GM23248 (cell line): ENCODE results near the gene PINLYP.

ENCODE experiments used
- EZH2 ChIP-seq: fragments of 200-600 bp; sonication (generic); IDR thresholded peaks from 2 replicates; pipeline ENCODE4 v1.6.1; 2018; ENCODE audit warnings: antibody characterized with exemption, mild to moderate bottlenecking; ENCODE audit not compliant: insufficient read depth, poor library complexity, severe bottlenecking
- EZH2phosphoT487 ChIP-seq: fragments of 200-600 bp; sonication (generic); IDR thresholded peaks from 2 replicates; pipeline ENCODE4 v1.6.1; 2018; ENCODE audit warnings: antibody characterized with exemption, moderate library complexity, mild to moderate bottlenecking, low read depth; ENCODE audit not compliant: insufficient read depth

DNA sequence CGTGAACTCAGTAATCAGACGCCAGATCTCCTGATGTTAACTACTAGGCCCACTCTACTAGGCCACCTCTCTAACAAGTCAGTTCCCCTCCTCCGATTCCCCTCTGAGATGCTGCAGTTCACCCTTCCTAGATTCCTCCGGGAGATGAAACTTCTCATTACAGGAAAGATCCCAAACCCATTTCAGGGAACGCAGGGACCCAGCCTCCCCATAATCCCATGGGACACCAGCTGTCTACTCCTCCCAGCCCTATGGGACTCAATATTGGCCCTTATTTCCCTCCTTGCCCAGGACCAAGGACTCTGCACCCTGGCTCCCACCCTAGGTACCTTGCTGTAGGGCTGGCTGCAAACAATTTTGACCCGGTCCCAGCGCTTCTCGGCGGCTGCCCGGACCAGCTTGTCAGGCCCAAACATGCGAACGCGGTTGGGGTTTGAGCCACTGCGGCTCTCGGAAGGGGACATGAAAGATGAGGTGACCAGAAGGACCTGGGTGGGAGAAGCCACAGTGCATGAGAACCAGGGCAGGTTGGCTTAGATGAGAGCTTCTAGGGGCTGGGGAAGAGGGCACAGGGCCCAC, 21.2 kb upstream of the PINLYP start:
- TF ChIP-seq EZH2 (no peak), EZH2phosphoT487 (no peak)
